ENCODE results near the gene ORM2.
"Not testable (repeated sequence)": the region's sequence is repeated elsewhere in the genome, so short reads cannot be mapped to it uniquely, and the experiment has no call there.

Gene ORM2

DNA sequence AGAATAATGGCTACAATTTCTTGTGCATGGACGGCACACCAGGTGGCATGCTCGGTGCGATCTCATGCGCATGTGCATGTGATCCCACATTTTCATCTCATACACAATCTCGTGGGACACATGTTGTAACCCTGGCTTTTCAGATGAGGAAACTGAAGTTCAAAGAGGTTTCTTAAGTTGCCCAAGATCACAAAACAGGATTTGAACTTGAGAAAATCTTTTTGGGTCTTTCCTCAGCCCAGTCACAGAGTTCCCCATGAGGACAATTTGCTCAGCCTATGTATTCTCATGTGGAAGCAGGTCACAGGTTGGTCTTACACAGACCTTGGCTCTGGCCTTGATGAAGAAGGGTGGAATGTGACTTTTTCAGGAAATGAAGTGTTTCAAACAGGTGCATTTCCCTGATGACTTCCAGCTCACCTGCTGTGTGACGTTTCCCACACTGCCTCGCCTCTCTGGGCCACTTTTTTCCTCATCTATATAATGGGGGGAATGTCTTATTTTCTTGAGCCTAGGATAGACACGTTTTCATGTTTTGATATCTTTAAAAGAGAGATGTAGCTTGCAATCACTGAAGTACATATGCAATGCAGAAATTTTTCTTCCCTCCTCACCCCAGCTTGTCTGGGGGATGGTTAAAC lies 13.8 kb upstream of the ORM2 start:
- no peak for DNase-seq

DNA sequence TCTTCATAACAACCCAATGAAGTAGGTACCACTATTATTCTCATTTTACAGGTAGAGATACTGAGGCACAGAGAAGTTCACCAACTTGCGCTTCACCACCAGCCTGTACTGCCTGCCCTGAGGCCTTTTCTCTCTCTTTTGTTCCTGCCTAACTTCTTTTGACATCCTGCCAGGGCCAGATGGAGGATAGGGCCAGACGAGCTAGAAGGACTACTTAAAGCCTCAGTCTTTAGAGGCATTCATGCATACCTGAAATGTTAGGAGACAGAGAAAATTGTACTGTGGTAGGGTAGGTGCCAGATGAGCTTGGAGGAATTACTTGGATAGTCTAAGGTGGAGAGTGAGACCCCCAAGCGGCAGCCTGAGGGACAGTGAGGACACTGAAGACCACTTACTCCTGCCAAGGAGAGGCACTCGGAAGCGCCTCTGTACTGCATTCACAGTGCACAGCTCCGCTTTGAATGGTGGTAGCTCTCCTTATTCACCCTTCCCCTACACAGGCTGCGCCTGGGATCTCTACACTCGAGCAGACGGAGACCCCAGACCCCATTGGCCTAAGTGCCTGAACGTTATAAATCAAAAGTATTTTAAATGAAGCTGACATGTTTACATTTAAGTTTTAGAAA lies 13.0 kb upstream of the ORM2 start:
- DNase-seq: no peak

DNA sequence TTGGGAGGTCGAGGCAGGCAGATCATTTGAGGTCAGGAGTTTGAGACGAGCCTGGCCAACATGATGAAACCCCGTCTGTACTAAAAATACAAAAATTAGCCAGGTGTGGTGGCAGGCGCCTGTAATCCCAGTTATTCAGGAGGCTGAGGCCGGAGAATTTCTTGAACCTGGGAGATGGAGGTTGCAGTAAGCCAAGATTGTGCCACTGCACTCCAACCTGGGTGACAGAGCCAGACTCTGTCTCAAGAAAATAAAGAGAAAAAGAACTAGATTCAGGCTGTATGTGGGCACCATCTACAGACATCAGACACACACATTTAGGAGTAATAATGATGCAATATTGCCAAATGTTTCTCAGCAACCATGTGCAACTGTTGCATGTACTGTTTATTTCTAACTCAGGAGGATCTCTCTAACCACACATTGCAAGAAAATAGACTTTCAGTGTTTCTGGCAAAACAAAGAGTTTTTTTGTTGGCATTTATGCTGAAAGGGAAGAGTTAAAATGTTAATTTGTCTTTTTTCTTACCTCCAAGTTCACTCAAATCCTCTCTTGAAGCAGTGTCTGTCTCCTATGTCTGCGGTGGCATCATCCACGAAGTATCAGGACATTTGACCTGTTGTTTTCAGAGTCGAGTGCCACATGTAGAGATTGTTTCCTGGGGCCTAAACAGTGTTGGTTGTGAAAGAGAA lies 11.9 kb upstream of the ORM2 start:
- DNase-seq: no peak

DNA sequence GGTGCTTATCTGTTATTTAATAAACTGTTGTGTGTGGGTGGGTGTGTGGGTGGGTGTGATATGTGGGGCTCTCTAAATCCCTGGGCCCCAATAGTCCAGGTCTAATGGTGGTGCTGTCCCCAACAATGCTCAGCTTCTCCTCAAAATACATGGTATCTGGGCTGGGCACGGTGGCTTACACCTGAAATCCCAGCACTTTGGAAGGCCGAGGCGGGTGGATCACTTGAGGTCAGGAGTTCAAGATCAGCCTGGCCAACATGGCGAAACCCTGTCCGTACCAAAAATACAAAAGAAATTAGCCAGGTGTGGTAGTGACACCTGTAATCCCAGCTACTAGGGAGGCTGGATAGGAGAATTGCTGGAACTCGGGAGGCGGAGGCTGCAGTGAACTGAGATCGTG lies 11.3 kb upstream of the ORM2 start:
- DNase-seq: no peak

DNA sequence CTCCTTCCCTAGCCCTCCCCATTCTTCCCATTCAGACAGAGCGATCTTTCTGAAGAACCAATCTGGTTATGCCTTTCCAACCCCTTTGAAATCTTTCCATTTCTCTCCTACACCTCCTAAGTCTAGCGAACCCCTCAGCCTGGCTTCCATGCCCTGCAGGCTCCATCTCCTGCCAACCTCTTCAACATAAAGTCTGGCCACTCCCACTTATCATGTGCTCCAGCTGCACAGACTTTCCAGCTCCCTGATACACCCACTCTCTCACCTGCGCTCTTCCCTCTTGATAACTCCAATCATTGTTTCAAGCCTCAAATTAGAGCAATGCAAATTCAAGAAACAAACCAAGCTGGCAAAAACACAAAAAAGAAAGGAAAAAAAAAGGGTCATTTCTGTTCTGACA lies 10.5 kb upstream of the ORM2 start:
- DNase-seq: no peak

DNA sequence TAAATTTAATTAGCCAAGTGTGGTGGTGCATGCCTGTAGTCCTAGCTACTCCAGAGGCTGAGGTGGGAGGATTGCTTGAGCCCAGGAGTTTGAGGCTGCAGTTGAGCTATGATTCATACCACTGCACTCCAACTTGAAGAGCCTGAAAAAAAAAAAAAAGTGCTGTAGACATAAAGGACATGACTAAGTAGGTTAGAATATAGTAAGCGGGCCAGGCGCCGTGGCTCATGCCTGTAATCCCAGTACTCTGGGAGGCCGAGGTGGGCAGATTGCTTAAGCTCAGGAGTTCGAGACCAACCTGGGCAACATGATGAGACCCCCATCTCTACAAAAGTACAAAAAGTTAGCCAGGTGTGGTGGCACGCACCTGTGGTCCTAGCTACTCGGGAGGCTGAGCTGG lies 9.0 kb upstream of the ORM2 start:
- not testable (repeated sequence) for DNase-seq

DNA sequence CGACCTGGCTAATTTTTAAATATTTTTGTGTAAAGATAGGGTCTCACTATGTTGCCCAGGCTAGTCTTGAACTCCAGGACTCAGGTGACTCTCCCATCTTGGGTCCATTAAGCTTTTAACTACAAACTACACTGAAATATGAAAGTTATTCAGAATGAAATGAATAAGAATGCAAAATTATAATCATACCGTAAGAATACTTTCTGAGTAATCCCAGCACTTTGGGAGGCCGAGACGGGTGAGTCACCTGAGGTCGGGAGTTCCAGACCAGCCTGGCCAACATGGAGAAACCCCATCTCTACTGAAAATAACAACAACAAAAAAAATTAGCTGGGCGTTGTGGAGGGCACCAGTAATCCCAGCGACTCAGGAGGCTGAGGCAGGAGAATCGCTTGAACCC lies 7.9 kb upstream of the ORM2 start:
- no peak for DNase-seq

DNA sequence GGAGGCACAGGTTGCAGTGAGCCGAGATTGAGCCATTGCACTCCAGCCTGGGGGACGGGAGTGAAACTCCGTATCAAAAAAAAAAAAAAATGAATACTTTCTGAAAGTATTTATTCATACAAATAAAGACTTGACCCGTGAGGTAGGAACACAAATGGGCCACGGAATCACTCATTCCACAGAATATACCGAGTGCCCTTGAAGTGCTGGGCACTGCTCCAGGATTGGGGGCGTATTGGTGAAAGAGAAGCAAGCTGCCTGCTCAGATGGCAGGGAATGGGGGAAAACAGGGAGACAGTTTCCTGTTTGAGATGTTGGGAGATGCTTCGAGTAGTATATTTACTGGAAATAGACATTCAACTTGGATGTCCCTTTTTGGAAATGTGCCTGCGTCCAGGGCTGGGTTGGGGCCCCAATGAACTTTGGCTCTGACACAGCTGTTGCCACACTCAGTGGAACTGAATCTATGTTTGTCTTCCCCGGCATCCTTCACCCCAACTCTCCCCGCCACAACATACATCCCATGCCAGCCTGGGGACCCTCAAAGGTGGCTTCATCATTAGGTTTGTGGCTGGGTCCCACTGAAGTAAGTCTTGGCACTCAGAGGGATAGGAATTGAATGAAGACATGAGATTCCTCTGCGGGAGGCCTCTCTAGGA lies 7.4 kb upstream of the ORM2 start:
- DNase-seq: not testable (repeated sequence)

DNA sequence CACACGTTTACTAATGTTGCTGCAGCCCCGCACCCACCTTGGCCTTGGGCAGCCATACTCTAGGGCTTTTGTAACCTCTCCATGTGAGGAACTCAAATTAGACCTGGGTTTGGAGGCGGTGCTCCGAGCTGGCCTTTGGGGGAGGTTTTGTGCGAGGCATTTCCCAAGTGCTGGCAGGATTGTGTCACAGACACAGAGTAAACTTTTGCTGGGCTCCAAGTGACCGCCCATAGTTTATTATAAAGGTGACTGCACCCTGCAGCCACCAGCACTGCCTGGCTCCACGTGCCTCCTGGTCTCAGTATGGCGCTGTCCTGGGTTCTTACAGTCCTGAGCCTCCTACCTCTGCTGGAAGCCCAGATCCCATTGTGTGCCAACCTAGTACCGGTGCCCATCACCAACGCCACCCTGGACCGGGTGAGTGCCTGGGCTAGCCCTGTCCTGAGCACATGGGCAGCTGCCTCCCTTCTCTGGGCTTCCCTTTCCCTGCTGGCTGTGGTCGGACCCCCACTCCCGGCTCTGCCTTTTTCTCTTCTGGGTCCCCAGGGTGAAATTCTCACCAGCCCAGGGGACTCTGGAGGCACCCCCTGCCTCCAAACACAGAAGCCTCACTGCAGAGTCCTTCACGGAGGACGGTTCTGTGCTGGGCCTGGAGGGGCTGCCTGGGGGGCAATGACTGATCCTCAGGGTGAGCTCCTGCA lies 6.7 kb upstream of the ORM2 start, which contains the start of gene ORM1:
TSS of gene ORM1 (plus strand) at position 268 of the 701 bp plus-strand sequence. CDS start at position 304, 36 bp downstream.
- not testable (repeated sequence) for DNase-seq

DNA sequence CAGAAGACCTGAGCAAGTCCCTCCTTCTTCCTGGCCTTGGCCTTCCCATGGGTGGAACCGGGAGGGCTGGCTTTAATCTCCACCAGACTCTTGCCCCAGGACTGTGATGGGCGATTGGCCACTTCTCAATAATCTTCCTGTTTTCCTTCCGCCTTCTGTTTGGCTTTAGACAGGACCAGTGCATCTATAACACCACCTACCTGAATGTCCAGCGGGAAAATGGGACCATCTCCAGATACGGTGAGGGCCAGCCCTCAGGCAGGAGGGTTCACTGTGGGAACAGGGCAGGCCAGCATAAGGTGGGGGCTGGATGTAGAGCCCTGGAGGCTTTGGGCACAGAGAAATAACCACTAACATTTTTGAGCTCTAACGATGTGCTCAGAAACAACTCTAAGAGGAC lies 5.8 kb upstream of the ORM2 start:
- DNase-seq: not testable (repeated sequence)

DNA sequence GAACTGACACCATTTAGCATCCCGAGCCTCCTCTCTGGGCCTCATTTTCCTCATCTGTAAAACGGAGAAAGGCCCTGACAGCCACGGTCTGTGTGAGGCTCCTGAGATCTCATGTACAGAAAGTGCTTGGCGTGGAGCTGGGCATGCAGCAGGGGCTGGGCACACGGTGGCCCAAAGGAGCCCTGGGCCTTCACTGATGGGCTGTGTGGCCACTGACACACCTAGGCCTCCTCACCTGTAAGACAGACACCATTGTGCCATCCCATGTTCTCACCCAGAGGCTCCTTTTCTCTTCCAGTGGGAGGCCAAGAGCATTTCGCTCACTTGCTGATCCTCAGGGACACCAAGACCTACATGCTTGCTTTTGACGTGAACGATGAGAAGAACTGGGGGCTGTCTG lies 5.2 kb upstream of the ORM2 start:
- no peak for DNase-seq

DNA sequence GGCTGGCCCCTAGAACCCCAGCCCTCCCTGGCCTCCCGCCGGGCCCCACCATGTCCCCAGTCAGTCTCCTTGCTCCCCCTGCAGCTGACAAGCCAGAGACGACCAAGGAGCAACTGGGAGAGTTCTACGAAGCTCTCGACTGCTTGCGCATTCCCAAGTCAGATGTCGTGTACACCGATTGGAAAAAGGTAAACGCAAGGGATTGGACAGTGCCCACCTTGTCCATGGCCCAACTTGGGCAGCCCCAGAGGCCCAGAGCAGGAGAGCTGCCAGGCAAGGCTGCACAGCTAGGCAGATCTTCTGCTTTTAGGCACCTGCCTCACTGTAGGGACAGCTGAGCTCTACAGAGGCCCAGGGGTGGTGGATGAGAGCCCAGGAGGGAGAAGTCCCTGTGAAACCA lies 4.7 kb upstream of the ORM2 start:
- not testable (repeated sequence) for DNase-seq

DNA sequence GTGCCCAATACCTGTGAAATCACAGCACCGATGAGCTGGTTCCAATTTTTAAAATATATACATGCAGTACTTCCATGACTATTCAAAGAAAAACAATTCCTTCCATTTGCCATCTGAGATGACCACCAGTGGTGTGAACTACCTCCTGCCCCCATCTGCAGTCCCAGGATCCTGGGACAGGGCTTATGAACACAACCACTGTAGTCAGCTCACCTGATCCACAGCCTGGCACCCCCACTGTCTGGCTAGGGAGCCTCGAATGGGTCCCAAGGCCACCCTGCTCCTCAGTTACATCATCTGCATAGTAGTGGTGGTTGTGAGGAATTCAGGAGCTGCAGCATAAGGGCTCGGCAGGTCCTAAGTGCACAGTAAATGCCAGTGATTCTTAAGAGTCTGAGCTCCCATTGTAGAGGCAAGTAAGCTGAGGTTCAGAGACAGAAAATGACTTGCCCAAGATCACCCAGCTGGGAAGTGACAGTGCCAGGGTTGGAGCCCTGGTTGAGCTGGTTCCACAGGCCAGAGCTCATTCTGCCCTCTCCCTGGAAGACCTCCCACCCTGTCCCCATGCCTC lies 3.9 kb upstream of the ORM2 start:
- not testable (repeated sequence) for DNase-seq

DNA sequence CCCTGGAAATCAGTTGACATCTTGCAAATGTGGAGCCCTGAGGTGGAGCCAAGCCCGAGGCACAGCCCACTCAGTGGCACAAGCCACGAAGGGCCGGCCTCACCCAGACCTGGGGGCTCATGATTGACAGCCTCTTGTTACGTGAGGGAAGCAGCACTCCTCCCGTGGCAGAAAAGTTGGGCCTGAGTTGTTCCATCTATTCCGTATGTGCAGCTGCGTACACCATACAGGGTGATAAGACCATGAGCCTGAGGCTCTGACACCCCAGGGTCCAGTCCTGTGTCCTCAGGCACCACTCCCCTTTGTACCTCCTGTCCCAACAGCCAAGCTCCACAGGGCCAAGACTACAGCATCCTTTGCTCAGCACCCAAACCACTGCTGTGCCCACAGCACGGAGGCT lies 1.9 kb upstream of the ORM2 start:
- no peak for DNase-seq

DNA sequence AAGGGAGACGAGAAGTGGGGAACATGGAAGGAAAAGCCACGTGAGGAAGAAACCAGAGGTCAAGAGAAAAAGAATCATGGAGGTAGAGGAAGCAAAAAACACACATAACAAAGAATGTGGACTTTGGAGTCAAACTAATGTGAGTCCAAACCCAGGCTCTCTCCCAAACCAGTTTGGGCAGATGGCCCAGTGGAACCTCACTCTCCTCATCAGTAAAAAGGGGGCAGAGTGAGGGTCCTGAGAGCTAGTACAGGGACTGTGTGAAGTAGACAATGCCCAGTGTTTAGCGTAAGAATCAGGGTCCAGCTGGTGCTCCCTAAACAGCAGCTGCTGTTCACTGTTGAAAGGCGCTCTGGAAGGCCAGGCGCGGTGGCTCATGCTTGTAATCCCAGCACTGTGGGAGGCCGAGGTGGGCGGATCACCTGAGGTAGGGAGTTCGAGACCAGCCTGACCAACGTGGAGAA lies 1.3 kb upstream of the ORM2 start:
- not testable (repeated sequence) for DNase-seq

DNA sequence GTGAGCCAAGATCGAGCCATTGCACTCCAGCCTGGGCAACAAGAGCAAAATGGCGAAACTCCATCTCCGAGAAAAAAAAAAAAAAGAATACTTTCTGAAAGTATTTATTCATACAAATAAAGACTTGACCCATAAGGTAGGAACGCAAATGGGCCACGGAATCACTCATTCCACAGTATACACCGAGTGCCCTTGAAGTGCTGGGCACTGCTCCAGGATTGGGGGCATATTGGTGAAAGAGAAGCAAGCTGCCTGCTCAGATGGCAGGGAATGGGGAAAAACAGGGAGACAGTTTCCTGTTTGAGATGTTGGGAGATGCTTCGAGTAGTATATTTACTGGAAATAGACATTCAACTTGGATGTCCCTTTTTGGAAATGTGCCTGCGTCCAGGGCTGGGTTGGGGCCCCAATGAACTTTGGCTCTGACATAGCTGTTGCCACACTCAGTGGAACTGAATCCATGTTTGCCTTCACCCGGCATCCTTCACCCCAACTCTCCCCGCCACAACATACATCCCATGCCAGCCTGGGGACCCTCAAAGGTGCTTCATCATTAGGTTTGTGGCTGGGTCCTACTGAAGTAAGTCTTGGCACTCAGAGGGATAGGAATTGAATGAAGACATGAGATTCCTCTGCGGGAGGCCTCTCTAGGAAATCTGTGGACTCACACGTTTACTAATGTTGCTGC lies 588 bp upstream of the ORM2 start:
- not testable (repeated sequence) for DNase-seq

DNA sequence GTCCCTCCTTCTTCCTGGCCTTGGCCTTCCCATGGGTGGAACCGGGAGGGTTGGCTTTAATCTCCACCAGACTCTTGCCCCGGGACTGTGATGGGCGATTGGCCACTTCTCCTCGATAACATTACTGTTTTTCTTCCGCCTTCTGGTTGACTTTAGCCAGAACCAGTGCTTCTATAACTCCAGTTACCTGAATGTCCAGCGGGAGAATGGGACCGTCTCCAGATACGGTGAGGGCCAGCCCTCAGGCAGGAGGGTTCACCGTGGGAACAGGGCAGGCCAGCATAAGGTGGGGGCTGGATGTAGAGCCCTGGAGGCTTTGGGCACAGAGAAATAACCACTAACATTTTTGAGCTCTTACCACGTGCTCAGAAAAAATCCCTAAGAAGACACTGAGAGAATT lies 967 bp downstream of the ORM2 start:
- DNase-seq: no peak

DNA sequence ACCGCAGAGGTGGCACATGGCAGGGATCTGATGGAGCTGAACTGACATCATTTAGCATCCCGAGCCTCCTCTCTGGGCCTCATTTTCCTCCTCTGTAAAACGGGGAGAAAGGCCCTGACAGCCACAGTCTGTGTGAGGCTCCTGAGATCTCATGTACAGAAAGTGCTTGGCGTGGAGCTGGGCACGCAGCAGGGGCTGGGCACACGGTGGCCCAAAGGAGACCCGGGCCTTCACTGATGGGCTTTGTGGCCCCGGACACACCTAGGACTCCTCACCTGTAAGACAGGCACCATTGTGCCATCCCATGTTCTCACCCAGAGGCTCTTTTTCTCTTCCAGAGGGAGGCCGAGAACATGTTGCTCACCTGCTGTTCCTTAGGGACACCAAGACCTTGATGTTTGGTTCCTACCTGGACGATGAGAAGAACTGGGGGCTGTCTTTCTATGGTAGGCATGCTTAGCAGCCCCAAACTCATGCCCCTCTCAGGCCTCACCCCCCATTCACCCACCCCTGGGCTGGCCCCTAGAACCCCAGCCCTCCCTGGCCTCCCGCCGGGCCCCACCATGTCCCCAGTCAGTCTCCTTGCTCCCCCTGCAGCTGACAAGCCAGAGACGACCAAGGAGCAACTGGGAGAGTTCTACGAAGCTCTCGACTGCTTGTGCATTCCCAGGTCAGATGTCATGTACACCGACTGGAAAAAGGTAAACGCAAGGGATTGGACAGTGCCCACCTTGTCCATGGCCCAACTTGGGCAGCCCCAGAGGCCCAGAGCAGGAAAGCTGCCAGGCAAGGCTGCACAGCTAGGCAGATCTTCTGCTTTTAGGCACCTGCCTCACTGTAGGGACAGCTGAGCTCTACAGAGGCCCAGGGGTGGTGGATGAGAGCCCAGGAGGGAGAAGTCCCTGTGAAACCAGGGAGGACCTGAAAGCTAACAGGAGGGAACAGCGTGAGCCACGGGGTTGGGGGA lies 1.8 kb downstream of the ORM2 start:
- not testable (repeated sequence) for DNase-seq

DNA sequence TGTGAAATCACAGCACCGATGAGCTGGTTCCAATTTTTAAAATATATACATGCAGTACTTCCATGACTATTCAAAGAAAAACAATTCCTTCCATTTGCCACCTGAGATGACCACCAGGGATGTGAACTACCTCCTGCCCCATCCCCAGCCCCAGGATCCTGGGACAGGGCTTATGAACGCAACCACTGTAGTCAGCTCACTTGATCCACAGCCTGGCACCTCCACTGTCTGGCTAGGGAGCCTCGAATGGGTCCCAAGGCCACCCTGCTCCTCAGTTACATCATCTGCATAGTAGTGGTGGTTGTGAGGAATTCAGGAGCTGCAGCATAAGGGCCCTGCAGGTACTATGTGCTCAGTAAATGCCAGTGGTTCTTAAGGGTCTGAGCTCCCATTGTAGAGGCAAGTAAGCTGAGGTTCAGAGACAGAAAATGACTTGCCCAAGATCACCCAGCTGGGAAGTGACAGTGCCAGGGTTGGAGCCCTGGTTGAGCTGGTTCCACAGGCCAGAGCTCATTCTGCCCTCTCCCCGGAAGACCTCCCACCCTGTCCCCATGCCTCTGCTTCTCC lies 2.9 kb downstream of the ORM2 start:
- DNase-seq: not testable (repeated sequence)

DNA sequence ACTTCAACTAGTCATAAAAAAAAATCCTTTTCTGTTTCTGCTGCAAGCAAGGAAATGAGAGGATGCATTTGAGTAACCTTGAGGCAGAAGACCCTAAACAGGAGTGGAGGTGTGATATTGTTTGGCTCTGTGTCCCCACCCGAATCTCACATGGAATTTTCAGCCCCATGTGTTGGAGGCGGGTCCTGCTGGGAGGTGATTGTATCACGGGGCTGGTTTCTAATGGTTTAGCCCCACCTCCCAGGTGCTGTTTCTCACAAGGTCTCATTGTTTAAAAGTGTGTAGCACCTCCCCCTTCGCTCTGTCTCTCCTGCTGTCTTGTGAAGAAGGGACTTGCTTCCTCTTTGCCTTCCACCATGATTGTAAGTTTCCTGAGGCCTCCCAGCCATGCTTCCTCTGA lies 4.0 kb downstream of the ORM2 start:
- DNase-seq: not testable (repeated sequence)

Data from CD4-positive, alpha-beta T cell treated with Interleukin-4 for 4 hours (primary cell).